GM21723 (cell line): ENCODE data around the gene FAM186B.
"Not testable (repeated sequence)": the region's sequence is repeated elsewhere in the genome, so short reads cannot be mapped to it uniquely, and the experiment has no call there.

ENCODE experiments used
- ATAC-seq: cut with Tn5 transposase; IDR thresholded peaks from one replicate; pipeline ENCODE4 v1.9.1; 2021; ENCODE audit warnings: mild to moderate bottlenecking, moderate library complexity; ENCODE audit not compliant: unreplicated experiment

FAM186B gene

DNA sequence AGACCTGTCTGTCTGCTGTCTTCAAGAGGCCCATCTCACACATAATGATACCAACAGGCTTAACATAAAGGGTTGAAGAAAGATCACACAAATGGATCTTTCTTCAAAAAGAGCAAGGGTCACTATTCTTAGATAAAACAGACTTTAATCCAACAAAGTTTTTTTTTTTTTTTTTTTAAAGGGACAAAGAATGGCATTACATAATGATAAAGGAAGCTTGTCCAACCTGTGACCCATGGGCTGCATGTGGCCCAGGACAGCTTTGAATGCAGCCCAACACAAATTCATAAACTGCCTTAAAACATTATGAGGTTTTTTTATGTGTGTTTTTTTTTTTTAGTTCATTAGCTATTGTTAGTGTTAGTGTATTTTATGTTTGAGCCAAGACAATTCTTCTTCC lies 6.8 kb upstream of the FAM186B start:
- ATAC-seq = no peak

DNA sequence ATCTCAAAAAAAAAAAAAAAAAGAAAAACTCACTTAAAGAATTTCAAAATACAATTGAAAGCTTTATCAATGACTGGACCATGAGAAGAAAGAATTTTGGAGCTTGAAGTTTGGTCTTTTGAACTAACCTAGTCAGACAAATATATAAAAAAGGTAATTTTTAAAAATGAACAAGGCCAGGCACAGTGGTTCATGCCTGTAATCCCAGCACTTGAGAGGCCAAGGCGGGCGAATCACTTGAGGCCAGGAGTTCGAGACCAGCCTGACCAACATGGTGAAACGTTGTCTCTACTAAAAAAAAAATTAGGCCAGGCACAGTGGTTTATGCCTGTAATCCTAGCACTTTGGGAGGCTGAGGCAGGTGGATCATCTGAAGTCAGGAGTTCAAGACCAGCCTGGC lies 5.3 kb upstream of the FAM186B start:
- ATAC-seq = not testable (repeated sequence)

DNA sequence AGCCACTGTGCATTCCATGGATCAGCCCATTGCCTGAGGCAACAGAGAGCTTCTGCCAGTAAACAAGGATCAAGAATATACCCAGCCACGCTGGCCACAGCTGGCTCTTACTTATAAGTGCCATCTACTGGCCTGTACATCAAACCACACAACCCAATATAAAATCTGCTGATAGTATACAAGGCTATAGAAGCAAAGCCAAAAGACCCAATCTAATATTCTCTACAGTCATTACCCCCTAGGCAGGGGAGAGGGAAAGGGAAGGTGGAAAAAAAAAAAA lies 4.4 kb upstream of the FAM186B start:
- no peak for ATAC-seq

DNA sequence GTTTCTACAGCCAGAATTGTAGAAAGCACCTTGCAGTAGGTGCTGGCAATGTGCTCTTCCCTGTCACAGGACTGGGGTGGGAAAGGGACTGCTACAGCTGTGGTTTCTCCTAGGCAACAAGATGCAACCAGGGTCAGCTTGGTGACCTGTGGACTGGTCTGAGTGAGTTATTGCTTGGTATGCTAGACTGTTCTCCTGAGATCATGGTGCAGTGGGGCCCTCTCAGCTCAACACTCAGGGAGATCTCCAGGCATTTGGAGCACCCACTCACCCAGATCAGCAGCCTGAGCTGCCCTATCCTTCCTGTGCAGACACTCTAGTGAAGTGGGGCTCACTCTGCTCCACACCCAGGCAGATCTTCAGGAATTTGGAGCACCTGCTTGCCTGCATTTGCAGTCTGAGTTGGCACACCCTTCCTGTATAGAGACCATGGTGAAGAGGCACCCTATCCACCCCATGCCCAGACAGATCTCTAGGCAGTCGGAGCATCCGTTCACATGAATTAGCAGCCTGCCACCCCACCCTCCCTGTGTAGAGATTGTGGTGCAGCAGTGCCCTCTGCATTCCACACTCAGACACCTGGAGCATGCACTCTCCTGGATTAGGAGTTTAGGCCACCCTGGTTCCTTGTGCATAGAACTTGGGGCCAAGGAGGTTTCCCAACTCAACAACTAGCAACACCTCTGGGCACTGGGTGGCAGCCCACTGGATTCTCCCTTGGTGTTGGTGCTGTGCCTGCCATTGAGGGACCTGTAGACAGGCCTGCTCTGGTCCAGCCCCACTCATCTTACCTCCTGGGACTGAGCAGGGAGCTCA lies 3.8 kb upstream of the FAM186B start:
- ATAC-seq = no peak

DNA sequence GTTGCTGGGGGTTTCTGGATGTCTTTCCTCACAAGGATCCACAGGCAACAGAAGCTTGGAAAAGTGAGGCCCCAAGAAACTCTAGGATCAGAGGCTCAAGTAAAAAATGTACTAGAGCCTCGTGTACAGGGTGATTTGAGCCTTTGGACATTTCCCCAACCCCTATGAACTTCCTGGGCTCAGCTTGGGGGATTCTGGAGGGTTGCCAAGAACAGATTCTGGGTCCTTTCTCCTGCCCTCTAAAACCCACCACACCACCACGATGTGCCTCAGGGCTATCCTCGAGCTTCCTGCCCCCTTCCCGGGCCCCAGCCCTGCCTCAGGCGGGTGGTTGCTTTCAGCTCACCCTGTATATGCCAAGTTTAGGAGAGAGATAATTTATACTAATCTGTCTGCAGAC lies 583 bp downstream of the FAM186B start:
- ATAC-seq = no peak

DNA sequence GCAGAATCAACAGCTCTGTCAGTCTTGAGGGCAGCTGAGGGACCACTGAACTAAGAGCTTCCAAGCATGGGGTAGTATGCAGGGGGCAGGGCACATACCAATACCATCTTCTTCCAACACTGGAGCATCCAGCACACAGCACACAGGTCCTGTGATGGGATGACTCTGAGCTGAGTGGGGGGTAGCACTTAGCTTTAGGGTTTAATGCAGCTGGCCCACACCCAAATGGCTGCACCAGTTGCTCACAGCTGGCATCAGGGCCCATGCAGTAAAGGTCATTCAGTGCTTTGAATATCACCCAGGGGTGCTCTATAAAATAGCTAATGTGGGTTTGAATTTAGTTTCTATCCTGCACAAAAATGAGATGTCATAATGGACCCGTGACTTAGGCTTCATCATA lies 1.7 kb downstream of the FAM186B start:
- ATAC-seq = no peak

DNA sequence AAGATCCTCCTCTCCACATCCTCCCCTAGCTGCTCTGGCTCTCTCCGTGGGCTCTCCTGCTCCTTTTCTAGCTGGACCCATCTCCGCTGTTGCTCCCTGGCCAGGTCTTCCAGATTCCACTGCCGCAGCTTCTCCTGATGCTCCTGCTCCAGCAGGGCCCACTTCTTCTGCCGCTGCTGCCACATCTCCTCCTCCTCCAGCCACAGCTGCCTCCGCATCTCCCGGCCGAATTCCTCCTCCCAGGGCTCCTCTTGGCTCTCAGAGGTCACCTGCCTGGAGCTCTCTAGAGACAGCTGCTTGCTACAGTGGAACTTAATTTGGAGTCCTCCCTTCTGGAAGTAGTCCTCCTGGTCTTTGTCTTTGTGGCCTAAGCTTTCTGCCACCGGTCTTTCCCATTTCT lies 5.5 kb downstream of the FAM186B start:
- ATAC-seq = no peak

DNA sequence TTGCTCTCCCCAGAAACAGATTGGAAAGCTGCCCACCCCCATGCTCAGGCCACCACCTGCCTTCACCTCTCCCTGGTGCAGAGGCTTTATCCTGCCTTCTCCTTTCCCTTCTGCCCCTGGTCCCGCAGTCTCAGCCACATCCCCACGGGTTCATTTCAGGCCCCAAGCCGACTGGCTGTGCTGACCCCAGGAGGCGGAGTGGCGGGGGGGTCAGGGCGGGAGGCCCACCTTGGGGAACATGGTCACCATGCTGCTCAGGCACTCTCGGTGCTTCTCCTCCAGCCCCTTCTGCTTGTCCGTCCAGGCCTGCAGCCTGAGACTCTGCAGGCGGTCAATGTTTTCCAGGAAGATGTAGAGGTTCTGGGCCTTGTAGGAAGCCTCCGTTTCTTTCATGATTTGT lies 6.9 kb downstream of the FAM186B start:
- ATAC-seq = no peak

DNA sequence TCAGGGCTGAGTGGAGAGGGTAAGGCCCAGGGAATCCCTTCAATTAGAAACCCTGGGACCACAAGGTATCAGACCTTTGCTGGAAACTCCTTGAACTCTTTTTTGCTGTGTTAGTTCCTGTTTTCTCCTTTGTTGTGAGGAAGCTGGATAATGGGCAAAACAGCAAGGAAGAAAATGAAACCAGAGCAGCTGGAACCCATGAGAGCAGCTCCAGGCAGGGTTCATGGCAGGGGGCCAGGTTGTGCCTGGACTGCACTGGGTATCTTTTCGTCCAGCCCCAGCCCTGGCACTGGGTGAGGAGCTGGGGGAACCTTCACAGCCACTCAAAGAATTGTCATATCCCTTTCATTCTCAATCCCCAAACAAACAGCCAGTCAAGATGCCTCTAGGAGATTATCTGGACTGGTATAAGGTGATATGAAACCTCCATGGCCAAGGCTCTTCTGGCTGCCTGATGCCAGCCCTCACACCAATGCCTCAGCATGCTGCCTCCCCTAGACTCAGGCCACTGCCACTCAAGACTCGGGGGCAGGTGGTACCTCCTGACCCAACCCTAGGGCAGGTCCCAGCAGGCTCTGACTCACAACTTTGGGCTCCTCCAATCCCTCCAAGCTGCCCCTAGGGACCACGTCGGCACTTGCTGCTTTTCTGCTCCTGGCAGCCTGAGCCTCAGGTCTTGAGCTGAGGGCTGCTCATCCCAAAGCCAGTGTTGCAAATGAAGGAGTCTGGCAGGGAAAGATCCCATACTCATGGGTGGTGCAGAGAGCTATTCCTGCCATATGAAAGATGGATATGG lies 16.5 kb downstream of the FAM186B start:
- ATAC-seq = no peak

DNA sequence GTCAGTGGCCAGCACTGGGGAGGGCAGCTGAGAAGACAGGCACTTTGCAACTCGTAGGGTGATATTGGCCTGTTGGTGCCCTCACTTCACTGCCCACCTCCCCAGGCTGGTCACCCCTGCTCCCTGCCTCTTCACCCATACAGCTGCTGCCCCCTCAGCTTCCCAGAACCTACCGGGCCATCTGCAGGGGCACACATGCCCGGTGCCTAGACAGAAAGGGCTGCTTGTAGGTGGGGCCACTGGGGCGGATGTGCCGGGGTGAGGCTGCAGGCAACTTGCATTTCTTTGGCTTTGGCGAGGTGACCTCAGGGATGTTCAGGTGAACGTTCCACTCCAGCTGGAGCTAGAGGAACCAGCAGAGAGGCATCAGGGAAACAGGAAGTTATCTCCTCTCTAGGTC lies 17.2 kb downstream of the FAM186B start:
- ATAC-seq = no peak

DNA sequence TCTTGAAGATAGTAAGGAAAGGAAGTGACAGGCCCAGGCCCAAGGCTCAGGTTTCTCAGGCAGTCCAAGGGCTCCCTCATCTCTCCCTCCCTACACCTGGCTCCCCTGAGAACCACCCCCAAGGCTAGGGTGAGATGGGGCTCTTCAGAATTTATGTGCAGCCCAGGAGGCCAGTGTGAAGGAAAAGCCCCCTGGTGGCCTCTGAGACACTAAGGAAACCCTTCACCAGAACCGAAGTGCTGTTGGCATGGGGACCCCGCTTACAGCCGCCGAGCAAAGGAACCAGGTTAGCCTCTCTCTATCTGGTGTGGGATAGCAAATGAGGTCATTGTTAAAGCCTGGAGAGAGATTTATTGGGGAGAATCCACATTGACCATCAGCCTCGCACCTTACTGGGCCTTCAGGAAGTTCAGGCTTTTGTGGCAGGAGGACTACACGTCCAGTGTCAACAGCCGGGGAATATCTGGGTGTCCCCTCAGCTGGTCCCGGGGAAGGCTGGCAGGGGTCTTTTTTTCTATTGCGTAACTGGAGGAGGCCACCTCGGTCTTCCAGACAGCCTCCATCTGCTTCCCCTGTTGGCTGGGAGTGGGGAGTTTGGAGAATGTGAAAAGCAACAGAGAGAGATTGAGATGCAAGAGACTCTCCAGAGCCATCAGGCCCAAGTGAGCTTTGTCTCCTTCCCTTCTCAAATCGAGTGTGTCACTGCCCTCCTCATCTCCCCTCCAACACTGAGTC lies 18.1 kb downstream of the FAM186B start:
- no peak for ATAC-seq

DNA sequence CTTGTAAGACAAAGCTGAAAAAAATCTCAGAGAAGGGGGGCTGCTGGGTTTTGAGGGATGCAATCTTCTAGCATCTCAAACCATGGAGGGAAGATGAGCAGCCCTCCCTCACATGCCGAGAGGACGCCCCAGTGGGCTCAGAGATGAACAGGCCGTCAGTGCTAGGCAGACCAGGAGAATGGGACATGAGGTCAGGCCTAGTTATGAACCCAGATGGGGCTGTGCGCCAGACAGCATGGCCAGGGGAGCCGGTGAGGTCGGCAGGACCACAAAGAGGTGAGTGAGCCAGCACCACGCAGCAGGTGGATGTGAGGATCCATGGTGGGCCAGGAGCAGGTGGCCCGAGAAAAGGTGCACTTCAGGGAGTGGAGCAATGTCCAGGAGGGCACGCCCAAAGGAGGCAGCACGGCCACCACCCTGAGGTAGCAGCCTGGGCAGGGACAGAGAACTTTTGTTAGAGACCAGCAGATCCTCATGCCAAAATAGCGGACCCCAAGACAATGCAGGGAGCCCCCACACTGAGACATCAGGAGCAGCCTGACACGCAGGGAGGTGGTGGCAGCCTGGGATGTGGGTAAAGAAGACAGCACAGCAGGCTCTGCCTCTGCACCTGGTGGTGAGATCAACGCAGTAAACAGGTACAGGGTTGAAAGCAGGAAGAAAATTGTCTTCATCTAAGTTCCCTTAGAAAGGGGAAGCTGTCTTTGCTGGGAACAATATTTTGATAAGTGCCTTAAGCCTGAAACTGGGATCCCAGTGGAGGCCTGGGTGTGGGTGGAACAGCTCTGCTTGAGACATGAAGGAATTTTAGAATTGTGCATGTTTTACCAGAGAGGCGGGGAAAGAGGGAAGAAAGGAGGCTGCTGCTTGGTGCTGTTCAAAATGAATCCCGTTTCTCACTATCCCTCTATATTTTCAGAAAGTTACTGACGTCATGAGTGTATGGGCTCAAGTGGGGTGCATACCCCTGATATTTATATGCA lies 19.7 kb downstream of the FAM186B start:
- ATAC-seq = no peak

DNA sequence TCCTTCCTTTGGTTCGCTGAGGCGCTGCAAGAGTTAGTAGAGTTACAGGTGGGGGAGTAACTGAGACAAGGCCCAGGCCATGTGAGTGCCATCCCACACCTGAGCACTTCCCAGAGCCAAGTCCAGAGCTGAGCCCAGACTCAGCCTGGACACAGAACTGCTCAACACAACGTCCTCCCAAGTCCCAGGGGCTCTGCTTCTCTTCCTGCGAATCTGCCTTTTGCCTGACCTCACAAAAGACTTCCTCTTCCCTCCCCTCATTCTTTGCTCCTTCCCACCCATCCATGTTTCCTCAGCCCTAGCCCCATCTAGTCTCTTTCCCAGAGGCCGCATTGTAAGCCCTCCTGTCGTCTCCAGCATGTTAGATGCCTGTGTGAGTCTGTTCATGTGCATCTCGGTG lies 20.8 kb downstream of the FAM186B start:
- no peak for ATAC-seq

DNA sequence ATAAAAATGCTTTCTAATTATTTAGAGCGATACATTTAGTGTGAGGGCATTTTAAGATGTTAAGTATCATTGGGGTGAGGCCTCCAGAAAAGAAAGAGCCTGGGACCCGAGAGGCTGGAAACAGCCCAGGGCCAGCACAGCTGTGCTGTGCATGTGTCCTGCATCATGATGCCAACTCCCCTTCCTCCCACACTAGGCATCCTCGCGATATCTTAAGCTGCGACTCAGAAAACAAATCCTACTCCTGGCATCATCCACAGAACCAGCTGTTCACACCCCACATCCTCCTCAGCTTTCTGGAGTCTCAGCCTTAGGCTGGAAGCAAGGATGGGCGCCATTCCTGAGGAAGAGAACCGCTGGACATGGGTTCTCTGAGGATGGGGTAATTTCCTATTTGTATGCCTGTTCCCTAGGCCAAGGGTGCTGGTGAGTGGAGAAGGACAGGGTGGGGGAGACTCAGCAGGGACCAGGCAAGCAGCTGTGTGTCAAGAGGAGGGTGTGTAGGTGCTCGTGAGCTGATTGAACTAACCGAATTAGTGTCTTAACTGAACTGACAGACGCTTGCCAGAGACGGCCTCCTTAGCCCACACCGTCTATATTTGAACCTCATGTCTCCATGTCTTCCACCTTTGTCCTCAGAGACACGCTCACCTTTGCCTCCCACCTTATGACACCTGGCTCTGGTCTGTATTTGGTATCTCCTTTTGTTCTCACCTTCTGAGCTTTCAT lies 21.9 kb downstream of the FAM186B start:
- ATAC-seq = no peak

DNA sequence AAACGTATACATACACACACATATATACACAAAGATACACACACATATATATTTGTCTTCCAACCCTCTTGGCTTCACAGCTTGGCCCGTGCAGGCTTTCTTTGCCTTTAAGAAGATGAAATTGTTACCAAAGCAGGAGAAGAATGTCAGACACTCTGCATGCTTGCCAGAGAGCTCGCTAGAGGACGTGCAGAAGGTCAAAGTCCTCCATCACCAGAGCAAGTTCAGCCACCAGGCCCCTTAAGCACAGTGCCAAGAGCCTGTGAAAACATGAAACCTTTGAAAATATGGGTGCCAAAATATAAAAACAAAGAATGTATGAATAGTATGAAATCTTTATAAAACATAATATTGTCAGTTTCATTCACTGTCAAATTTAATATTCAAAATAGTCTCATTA lies 22.6 kb downstream of the FAM186B start:
- ATAC-seq = no peak

DNA sequence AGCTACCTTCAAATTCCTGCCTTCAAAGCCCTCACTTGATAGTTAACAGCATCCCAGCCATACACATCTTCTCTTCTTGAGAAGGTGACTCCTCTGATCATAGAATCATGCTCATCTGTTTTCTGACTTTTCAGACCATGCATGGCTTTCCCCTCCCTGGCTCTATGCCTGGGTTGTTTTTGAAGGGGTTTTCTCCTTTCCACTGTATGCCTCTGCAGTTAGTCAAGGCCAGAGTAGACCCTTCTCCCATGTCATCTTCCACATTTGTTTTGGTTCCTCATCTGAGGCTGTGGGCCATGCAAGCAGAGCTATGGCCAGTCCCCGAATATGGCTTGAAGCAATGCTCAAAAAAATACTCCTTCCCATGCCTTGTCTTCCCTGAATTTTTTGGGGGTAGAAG lies 23.2 kb downstream of the FAM186B start:
- ATAC-seq = no peak

DNA sequence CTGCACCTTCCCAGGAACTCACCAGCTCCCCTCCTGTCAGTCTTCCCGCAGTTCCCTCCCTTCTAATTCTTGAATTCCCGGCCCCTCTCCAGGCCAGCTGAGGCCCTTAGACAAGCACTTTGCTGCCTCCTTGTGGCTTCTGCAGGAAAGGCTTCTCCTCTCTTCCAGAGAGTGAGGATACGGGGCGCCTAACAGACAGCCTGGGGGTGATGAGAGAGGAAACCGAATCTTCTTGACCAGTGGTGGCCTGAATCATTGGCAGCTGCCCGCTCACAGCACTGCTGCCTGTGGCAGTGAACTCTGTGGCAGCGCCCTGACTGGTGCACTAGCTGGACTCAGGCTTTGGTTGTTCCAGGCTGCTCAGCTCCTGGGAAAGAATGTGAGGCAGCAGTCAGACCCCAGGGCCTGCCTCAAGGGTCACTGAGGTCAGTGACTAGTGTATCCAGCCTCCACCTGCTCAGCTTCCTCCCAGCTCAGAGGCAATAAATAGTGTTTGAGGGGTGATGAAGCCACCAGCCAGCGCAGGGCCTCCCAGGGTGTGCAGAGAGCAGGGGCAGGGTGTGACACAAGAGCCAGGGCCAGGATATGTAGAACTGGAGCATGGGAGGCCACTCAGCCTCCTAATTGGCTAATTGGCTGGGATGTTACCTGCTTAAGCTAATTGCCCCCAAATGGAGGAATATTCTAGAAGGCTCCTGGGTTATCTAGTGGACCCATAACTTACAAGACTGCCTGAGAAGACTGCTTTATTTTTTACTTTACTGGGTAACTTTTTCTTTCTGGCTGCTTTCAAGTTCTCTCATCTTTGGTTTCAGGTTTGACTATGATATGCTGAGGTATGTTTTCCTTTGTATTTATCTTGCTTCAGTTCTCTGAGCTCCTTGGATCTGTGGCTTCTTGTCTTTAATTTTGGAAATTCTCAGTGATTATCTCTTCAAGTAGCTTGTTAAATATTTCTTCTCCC lies 24.6 kb downstream of the FAM186B start:
- peak; percentile 68 for ATAC-seq

DNA sequence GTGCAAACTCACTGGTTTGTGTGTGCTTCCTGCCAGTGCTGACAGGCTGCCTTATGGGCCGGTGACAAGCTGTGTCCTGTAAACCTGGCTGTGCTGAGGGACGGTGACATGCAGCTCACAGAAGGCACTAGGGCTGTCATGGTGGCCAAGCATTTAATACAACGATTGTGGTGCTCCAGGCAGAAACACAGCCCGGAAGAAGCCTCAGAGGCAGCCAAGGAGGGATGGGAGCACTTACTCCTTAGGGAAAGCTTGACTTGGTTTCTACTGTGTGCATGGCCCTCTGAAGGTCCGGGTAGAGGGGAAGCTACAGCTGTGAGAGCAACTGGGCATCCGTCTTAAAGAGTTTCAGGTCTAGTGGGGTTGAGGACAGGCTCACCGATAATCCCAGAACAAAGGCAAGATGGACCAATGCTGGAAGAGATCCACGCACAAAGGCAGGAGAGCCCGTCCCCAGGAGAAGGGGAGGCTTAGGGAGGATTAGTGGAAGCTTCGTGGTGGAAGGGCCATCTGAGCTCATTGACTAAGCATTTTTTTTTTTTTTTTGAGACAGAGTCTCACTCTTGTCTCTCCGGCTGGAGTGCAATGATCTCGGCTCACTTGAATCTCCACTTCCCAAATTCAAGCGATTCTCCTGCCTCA lies 26.8 kb downstream of the FAM186B start:
- ATAC-seq = no peak
